Dermis blood vessel endothelial cell (primary cell): Measurements from ENCODE around the gene C17orf113. TPM values are rescaled to one million over a fixed set of nuclear protein-coding genes. Genes with fewer than 3 reads are reported as not detected.

Source experiments
- DNase-seq: peaks from one replicate; pipeline ENCODE4 v3.0.0; 2010
- total RNA-seq: library from RNA; depleted of rRNA; stranded (reverse); fragments of >200 nt; gene quantifications from 2 replicates; pipeline ENCODE4 v1.2.3, GENCODE V29; 2014

Gene C17orf113
- total RNA-seq, 1 donor from 2014 or later = 0.17 TPM

DNA sequence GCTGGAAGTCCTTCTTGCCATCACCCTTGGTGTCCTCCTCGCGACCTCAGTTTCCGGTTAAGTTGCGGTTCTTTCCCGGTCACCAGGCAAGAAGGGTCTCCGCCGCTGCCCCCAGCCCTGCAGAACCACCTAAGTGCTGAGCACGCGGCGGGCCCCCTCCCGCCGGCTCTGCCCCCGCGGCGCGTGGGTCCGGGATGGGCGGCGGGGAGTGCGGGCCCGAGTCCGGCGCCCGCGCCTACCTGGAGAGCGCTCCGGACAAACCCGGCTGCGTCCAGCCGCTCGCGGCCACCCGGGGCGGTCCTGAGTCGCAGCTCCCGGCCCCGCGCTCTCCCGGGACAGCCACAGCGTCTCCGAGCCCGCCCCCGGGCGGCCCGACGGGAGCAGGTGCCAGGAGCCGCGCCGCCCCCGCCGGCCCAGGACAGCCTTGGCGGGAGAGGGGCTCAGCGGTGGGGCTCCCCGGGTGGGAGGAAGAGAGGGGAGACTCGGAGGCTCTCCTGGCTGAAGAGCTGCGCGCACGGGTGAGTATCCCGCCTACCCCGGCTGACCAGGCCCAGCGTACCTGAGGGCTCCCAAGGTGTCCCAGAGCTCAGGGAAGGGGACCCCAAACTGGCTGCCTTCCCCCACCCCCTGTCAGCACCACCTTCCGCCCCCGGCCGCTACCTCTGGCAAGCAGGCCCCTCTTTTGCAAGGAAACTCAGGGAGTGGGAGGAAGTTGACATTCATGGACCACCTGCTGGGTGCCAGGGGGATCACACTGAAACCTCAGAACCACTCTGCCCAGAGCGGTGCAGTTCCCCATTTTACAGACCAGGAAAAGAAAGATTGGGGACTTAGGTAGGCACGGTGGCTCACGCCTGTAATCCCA lies 22.2 kb upstream of the C17orf113 start:
- DNase-seq = peak; percentile 21

DNA sequence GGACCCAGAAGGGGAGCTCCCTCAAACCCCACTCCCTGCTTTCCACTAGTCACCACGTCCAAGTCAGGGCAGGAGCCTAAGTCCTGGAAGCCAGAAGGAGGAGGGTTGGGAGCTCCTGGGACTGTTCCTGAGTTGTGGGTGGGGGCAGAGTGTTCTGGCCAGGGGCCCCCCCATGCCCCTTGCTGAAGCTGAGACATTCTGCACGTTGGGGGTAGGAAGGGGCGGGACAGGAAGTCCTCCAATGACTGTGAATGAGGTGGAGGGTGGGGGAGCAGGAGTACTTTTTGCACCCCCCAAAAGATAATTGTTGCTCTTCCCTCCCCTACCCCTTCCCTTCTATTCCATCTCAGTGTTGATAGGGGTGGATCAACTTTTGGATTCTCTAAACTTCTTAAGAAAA lies 21.4 kb upstream of the C17orf113 start:
- DNase-seq = no peak

DNA sequence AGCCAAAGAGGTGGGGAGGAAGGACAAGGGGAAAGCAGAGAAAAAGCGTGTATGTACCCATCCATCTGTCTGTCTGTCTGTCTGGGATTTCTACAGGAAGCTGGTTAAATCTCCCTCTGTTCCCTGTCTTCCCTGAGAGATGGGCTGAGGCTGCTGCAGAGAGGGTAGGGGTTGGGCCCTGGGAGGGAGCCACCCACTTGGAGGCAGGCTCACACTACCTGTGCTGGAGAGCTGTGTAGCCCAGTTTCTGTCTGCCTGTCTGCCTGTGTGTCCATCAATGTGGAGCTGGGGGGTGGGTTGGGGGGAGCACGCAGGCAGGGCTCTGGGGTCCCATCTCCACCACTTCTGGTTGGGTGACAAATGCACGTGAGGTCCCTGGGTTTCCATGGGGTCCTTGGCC lies 18.6 kb upstream of the C17orf113 start:
- DNase-seq = no peak

DNA sequence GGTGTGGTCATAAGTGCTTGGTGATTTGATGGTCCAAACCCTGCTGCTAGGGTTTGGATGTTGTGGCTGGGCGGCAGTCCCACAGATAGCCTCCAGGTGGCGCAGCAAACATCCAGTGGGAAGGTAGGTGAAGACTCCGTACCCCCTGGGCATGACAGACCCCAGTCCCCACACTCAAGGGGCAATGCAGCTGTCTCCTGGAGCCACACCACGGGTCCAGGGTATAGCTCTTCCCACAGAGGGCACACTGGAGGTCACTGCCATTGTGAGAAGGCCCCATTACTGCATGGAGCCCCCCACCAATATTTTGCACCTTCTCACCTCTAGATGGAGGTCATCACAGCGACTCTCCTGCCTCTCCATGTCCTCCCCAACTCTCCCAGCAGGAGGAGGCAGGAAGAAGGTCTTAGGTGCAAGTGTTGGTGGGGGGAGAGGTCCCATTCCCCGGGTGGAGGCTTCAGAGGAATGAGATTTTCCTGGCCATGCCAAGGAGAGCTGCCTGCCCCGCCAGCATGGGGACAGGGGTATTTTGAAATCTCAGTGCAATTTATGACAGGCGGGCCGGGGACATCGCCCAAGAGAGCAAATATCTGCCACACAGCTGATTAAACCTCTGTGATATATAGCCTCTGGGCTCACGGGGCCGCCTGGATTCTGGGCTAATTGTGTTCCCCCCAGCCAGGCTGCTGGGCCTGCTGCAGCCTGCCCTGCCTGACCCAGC lies 17.1 kb upstream of the C17orf113 start:
- peak; percentile 71 for DNase-seq

DNA sequence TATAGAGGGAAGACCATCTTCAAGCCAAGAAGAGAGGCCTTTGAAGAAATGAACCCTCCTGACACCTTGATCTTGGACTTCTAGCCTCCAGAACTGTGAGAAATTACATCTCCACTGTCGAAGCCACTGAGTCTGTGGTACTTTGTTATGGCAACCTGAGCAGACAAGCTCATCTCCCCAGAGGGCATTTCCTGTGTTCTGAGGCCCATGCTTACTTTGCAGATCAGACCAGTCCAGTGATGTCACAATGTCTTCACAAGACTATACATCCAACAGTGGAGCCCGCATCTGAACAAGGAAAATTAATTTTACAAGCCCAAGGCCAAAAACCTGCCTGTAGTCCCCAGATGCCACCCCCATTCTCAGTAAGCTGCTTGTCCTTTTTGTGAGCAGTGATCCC lies 14.8 kb upstream of the C17orf113 start:
- no peak for DNase-seq

DNA sequence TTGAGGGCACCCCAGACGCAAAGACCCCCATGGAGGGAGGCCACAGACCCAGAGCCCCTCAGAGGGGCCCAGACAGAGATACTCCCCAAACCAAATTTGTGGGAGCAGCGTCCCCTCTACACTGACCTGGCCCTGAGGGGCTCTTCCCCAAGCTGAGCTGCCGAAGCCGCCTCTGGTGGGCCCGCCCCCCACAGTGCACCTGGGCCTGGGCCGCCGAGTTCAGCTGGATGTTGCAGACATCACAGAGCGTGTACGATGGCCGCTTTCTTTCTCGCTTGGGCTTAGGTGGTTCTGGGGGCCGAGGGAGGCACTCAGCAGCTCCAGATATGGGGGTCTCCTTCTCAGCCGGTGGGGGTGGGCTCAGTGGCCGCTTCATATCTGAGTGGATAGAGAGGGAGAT lies 12.3 kb upstream of the C17orf113 start:
- DNase-seq = no peak

DNA sequence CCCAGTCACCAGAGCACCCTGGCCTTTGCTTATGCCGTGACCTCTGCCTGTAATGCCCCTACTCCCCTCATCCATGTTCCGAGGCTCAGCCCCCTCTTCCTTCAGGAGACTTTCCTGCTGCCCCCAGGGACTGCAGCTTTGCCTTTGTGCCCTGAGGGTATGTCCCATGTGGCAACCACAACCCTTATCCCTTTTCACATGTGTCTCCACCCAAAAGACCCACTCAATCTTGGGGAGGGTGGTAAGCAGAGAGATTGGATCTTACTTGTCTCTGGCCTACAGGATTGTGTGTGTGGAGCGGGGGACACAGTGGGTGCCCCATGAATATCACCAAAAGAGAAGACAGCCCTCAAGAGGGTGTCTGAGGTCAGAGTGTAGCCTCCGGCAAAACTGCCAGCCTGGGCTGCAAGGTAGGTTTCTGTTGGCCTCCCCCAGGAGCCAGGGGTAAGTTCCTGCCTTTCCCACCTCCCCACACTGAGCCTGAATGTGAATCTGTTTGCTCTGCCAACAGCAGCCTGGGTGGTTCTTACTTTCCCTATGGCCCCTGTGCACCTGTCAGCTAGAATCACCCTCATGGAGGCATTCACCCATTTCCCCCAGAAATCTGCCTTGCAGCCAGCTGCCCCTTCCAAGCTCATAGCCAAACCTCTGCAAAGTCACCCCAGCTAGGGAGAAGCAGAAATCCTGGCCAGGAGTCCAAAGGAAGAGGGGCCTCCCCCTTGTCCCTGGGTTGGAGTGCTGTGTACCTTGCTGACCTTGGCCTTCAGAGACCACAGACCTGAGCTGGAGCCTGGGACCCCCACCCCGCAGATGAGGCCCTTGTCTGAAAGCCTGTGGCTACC lies 11.5 kb upstream of the C17orf113 start:
- DNase-seq = no peak

DNA sequence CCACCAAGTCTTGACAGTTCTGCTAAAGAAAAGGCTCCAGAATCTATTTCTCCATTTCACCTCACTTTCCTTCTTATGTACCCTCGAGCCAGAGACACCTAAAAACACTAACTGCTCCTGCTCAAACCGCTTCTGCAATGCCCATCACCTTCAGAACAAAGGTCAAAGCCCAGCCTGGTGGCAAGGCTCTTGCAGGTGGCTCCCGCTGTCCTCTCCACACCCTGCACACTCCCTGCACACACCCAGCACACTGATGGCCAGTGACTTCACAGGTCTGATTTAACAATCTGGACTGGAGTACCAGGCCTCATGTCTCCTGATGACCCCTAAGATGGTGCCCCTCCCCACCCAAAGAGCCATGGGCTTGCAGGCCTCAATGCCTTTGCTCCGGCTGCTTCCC lies 9.8 kb upstream of the C17orf113 start:
- no peak for DNase-seq

DNA sequence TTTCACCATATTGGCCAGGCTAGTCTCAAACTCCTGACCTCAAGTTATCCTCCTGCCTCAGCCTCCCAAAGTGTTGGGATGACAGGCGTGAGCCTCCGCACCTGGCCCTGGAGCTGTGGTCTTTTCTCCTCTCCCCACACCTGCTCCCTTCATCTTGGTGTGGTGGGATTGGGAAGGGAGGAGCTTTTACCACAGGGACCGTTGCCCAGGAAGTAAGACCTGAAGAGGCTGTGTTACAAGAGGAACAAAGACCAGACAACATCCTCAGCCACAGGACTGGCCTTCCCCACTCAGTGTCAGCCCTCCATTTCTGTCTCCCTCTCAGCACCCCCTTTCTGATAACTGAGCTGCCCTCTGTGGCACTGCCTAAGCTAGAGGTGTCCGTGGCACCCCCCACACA lies 9.4 kb upstream of the C17orf113 start:
- DNase-seq = no peak

DNA sequence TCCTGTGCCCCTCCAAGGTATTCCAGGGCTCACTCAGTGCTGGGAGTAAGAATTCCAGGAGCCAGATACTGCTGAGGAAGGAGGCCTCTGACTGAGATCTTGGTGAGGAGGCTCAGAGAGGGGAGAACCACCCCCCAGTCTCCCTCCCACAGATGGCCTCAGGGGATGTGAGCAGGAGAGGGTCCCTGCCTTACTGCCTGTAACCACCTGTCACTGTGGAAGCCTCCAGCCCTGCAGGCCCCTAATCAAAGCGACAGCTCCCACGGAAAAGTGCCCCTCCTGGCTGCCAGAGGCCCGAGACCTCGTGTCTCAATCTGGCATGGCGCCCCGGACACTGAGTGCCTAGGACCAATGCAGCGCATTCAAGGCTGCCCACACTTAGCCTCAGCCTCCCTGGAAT lies 7.7 kb upstream of the C17orf113 start:
- DNase-seq = no peak

DNA sequence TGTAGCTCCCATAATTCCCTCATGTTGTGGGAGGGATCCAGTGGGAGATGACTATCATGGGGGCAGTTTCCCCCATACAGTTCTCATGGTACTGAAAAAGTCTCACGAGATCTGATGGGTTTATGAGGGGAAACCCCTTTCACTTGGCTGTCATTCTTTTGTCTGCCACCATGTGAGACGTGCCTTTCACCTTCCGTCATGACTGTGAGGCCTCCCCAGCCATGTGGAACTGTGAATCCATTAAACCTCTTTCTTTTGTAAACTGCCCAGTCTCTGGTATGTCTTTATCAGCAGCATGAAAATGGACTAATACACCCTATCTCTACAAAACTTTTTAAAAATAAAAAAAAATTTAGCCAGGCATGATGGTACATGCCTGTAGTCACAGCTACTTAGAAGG lies 6.2 kb upstream of the C17orf113 start:
- DNase-seq = no peak

DNA sequence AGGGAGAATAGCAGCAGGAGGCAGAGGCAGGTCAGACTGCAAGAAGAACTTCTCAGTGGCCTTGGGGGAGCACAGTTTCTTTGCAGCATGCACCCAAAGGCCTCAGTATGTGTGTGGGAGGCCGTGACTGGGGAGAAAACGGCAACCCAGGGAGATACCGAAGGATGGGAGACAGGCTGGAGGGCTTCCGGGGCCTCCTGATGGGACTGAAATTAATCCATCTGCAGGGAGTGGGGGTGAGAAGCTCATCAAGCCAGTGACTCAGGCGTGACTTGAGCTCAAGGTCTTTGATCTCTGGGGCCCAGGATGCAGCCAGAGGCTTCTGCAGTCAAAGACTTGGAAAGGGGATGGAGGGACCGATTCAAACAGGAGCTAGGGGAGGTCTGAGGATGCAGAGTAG lies 5.1 kb upstream of the C17orf113 start:
- no peak for DNase-seq

DNA sequence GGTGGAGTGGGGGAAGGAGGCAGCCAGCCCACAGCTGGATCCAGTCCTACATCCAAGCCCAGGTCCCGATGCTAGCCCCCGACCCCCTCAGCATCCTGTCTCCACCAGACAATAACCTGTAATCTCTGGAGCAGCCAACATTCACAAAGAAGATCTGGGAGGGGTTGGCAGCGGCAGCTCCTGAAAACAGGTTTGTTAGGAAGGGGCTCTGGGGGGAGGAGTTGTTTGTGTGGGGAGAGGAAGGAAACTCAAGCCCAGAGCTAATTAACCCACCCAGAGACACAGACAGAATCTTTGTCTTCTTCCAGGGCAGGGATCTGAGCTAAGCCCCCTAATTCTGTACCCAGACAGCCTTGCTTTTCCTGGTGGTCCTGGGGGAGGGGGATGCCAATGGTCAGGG lies 4.6 kb upstream of the C17orf113 start:
- no peak for DNase-seq

DNA sequence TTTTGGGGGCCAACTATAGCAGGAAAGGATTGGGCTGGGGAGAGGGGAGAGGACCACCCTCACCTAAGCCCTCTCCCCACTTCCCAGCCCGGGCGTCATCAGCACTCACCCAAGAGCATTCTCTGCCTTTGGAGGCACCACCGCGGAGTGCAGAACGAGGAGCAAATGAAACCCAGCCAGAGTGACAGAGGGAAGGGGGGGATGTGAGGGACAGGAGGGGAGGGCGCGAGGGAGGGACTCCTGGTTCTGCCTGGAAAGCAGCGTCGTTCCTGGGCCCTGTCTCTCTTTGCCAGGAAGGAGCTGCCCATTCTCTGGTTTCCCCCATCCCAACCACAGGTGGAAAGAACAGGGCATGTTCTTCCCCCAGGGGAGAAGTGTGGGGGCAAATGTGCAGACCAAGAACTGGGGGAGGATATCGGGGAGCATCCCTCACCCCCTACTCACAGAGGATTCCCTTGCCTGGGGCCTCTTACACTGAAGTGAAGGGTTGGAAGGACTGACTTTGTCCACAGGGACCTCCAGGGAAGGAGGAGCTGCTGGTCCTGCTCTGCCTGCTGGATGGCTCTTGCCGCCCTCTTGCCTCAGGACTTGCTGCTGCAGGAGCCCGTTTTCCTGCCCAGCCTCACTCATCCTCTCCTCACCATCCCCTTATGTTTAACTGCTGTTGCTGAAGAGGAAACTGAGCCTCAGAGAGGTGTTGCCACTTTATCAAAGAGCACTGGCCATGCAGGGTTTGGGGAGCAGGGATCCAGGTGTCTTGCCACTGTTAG lies 3.5 kb upstream of the C17orf113 start:
- DNase-seq = no peak

DNA sequence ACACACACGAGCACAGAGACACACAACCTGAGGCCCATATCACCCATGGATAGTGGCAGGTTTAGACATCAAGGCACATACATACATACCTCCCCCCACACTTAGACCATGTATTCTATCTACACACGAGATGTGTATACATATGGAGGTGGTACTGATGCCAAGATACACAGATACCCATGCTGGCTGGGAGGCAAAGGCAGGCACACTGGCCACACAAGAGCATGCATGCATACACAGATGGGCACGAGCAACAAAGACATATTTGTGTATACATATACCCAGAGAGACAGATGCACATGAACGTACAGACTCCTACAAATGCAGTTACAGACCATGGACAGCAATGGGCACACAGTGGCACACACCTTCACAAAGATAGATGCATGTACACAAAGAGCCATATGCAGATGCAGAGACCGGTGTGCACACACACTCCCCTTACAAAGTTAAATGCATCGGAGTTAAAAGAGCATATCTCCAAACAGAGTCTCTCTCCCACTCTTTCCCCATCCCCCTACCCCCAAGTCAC lies 2.0 kb upstream of the C17orf113 start:
- no peak for DNase-seq

DNA sequence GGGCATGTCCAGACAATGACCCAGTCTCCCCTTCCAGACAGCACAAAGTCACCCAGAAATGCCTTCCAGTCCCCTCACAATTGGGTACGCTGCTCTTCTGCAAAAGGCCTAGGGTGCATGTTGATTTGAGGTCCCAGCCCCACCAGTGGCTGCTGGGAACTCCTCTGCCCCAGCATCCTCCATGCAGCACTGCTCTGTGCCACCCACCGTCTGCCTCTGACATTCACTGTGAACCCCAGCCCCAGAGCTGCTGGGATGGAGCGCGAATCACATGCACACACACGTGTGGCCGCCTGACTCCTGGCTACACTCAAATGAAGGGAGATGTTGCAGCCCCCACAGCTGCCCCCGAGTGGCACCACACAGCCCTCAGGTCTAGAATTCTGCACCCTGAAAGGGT lies 1.2 kb upstream of the C17orf113 start:
- no peak for DNase-seq

DNA sequence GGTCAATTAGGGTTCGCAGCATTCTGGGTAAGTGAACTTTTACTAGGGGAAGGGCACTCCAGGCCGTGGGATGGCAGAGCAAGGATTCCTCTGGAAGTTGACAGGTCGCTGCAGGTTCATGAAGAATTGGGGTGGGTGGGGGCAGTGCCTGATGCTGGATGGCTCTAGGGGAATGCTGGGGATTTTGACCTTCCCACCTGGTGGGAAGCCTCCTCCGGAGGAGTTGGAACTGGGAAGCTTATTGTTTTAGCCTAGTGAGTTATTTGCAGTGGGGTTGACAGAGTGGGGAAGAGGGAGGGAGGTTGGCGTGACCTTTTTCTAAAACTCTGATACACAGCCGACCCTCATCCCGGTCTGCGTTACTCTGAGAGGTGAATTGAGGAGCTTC lies 606 bp upstream of the C17orf113 start:
- no peak for DNase-seq

DNA sequence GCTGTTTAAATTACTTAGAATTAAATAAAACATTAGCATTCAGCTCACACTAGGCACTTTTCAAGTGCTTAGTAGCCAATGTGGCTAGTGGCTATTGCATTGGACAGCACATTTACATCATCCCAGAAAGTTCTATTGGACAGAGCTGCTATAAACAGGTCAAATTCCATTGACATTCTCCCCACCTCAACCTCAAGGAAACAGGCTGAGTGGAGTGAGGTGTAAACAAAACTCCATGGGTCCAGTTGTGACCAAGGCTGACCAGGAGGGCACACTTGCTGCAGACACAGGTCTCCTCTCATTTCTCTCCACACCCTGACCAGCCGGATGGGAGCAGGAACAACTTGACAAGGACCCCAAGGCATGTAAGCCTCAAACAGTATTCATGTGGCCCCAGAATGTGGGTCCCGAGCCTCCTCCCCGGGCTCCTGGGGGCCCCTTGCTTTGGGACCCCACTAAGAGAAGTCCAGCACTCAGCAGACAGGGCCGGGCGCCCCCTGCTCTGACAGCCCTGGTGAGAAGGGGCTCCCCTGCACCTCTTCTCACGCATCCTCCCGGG lies 488 bp downstream of the C17orf113 start:
- DNase-seq = no peak

DNA sequence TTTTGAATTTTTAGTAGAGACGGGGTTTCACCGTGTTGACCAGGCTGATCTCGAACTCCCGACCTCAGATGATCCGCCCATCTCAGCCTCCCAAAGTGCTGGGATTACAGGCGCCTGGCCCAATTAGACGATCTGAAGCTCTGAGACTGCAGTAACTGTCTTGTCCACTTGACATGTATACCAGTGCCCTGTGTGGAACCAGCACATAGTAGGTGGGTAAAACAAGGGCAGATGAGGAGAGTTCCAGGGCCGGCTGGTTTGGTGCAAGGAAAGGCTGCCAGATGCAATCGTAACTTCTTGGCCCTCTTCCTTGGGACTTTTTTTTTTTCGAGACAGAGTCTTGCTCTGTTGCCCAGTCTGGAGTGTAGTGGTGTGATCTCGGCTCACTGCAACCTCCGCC lies 3.1 kb downstream of the C17orf113 start:
- DNase-seq = no peak

DNA sequence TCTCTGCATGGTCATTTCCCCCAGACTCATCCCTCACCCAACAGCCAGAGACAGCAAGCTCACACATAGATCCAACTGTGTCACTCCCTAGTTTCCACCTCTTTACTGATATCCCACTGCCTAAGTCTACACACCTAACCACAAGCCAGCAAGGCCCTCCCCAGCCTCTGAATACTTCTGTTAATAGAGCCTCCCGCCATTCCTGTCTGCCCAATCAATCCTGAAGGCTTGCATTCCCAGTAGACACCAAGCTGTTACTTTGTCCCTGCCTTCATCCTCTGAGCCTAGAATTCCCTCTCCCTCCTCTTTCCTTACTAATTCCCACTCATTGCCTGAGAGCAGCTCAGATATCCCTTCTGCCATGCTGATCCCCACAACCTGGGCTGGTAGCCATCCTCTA lies 4.7 kb downstream of the C17orf113 start:
- no peak for DNase-seq

DNA sequence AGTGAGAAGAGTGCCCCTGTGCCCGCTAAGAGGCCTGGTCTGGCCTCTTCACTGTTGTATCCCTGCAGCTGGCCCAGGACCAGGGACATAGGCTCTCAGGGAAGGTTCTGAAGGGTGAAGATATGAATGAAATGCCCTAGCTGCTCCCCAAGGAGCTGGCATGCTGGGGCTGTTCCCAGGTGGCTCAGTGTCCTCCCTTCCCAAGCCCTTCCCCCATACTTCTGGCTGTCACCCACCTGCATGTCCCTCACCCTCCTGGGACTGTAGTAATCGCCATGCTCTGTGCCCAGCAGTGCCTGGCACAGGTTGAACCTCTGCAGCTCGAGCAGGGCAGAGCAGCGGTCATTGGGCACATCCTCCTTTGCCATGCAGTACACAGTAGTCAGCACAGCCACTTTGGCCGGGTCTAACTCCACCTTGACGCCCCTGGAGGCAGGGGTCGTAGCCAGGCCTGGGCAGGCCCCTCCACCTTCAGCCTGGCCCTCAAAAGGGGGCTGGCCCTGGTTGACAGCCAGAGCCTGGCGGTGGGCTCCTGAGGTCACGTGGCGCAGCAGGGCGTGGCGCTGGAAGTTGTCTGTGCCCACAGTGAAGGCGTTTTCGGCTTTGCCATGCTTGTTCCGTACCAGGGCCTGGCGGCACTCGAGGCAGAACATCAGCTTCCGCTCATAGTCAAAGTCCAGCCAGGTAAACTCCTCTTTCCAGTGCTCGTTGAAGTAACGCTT lies 7.6 kb downstream of the C17orf113 start:
- no peak for DNase-seq
